ENCODE data around the gene TMEM145.

The TMEM145 gene

GRCh38 chr19:42282819-42283187, 30.3 kb upstream of the TMEM145 start:
- Histone ChIP-seq H3K4me3 (ENCODE audit: insufficient read depth, low read length, poor library complexity, severe bottlenecking) (no peak overlapping the region), H3K79me2 (ENCODE audit: insufficient read depth, low read length) (peaks cover 15% of the 10 kb centered on the region; the same call in 1 of the 2 replicates)

DNA sequence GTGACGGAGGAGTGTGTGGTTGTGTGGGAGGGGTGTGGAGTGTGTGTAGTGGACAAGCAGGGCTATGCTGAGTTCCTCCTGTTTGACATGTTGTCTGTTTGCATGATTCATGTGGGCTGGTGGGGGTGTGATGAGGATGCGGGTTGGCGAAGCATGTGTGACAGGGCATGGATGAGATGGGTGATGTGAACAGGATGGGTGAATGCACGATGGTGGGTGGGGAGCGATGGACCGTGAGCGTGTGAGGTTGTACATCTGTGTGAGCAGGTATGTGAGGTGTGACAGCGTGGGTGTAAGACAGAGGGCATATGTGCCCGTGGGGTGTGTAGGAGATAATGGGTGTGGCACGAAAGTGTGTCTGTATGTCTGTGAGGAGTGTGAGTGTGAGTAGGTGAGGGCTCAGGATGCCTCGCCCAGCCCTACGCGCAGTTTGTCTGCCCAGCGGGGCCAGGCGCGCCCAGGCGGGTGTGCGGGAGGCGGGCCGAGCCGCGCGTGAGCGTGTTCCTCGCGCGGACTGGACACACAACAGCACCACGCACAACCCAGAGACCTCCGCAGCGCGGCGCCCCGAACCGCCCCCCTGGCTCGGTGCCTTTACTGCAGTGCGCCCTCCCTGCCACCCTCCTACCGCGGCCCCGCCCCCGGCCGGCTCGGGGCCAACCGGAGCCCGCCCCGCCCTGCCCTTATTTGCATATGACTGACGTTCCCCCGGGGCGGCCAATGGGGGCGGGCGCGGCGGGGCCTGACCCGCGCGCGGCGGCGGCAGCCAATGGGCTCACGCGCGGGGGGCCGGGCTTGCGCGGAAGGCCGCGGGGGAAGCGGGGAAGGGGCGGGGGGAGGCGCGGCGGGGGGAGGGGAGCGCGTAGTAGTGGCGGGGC, 29.7 kb upstream of the TMEM145 start:
- Histone ChIP-seq H3F3A (ENCODE audit: insufficient read depth) (peaks cover 24% of the 10 kb centered on the region), H2AFZ (ENCODE audit: low read depth, low read length, severe bottlenecking) (no peak overlapping the region), H3K4me2 (ENCODE audit: low read depth, low read length, poor library complexity, severe bottlenecking) (peak overlapping the region; percentile 62), H3K9me3 (ENCODE audit: insufficient read depth, low read length) (no peaks in the 10 kb centered on the region), H4K20me1 (ENCODE audit: low read depth, low read length) (no peaks in the 10 kb centered on the region), H3K9ac (ENCODE audit: low read length) (peak overlapping the region; percentile 67), H3K4me3 (ENCODE audit: insufficient read depth, low read length, poor library complexity, severe bottlenecking) (peak overlapping the region; percentile 49), H3K9me2 (replicated peaks; ENCODE audit: insufficient read depth, low read length) (no peaks in the 10 kb centered on the region), H3K27me3 (ENCODE audit: low read length) (no peaks in the 10 kb centered on the region), H3K79me2 (ENCODE audit: insufficient read depth, low read length) (peaks cover 15% of the 10 kb centered on the region; the same call in 1 of the 2 replicates), H3K36me3 (ENCODE audit: low read length) (no peaks in the 10 kb centered on the region), H3K27ac (ENCODE audit: low read depth, low read length) (peak overlapping the region; percentile 89)
- TF ChIP-seq EZH2phosphoT487 (conservative IDR thresholded peaks at IDR 0.05; ENCODE audit: low read length) (no peak), CTCF (IDR thresholded peaks at IDR 0.05; ENCODE audit: insufficient read depth, low read length, poor library complexity, severe bottlenecking) (no peak)

More at GRCh38 chr19:42282819-42283187, 30.3 kb upstream of the TMEM145 start:
- Histone ChIP-seq H3K9ac (ENCODE audit: low read length) (peak overlapping the region; percentile 91), H3F3A (ENCODE audit: insufficient read depth) (peaks cover 24% of the 10 kb centered on the region), H3K4me2 (ENCODE audit: low read depth, low read length, poor library complexity, severe bottlenecking) (peak overlapping the region; percentile 62), H3K9me2 (replicated peaks; ENCODE audit: insufficient read depth, low read length) (no peaks in the 10 kb centered on the region), H3K9me3 (ENCODE audit: insufficient read depth, low read length) (no peaks in the 10 kb centered on the region), H2AFZ (ENCODE audit: low read depth, low read length, severe bottlenecking) (no peak overlapping the region), H3K27me3 (ENCODE audit: low read length) (no peaks in the 10 kb centered on the region), H3K36me3 (ENCODE audit: low read length) (no peaks in the 10 kb centered on the region), H3K27ac (ENCODE audit: low read depth, low read length) (peak overlapping the region; percentile 89), H4K20me1 (ENCODE audit: low read depth, low read length) (no peaks in the 10 kb centered on the region)
- TF ChIP-seq EZH2phosphoT487 (conservative IDR thresholded peaks at IDR 0.05; ENCODE audit: low read length) (no peak), CTCF (IDR thresholded peaks at IDR 0.05; ENCODE audit: insufficient read depth, low read length, poor library complexity, severe bottlenecking) (no peak)

DNA sequence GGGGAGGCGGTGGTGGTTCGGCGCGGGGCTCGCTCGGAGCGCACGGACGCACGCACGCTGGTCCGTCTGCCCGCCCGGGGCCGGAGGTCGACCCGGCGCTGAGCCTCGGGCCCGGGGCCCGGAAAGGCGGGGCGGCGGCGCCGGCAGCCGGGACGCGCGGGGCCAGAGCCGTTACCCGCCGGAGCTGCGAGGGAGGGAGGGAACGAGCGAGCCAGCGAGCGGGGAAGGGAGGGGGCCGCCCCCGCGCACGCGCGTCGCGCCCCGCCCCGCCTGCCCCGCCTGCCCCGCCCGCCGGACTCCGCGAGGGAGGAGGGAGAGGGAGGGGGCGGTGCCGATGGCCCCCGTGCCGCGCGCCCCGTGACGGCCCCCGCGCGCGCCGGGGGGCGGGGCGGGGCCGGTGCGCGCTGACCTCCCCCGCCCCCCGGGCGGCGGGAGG, 29.0 kb upstream of the TMEM145 start:
- no peaks in the 10 kb centered on the region for H4K20me1 ChIP-seq (ENCODE audit: low read depth, low read length)
- H3K4me3 ChIP-seq (ENCODE audit: insufficient read depth, low read length, poor library complexity, severe bottlenecking), result peak overlapping the region; percentile 49
- no peak overlapping the region for H2AFZ ChIP-seq (ENCODE audit: low read depth, low read length, severe bottlenecking)
- no peak overlapping the region for H3K4me2 ChIP-seq (ENCODE audit: low read depth, low read length, poor library complexity, severe bottlenecking)
- peak overlapping the region; percentile 48; the same call in 1 of the 2 replicates for H3K9ac ChIP-seq (ENCODE audit: low read length)
- H3K36me3 ChIP-seq (ENCODE audit: low read length), result no peaks in the 10 kb centered on the region
- H3K79me2 ChIP-seq (ENCODE audit: insufficient read depth, low read length), result peaks cover 15% of the 10 kb centered on the region; the same call in 1 of the 2 replicates
- no peaks in the 10 kb centered on the region for H3K9me2 ChIP-seq (replicated peaks; ENCODE audit: insufficient read depth, low read length)
- peaks cover 24% of the 10 kb centered on the region for H3F3A ChIP-seq (ENCODE audit: insufficient read depth)
- H3K27ac ChIP-seq (ENCODE audit: low read depth, low read length), result peak overlapping the region; percentile 67
- H3K27me3 ChIP-seq (ENCODE audit: low read length), result no peaks in the 10 kb centered on the region
- TF ChIP-seq EZH2phosphoT487 (conservative IDR thresholded peaks at IDR 0.05; ENCODE audit: low read length) (no peak), CTCF (IDR thresholded peaks at IDR 0.05; ENCODE audit: insufficient read depth, low read length, poor library complexity, severe bottlenecking) (no peak)
- no peaks in the 10 kb centered on the region for H3K9me3 ChIP-seq (ENCODE audit: insufficient read depth, low read length)

Data from SU-DHL-6 (cell line).